Activated CD4-positive, alpha-beta memory T cell treated with anti-CD3 and anti-CD28 coated beads, Interleukin-2, amount 10 ng/mL, durations not matched to agents 7 days and 5 days (primary cell): ENCODE results near the gene RAVER1. TPM values are rescaled to one million over a fixed set of nuclear protein-coding genes. Genes with fewer than 3 reads are reported as not detected.

ENCODE experiments used
- CTCF ChIA-PET: fragments of 350-600 bp; sonication (Branson Sonifier 250); formaldehyde crosslinking; loops from one replicate; lab custom pipeline; 2021; ENCODE audit warnings: antibody characterized with exemption, inconsistent platforms; lab: Charles Lee
- POLR2A ChIA-PET: fragments of 350-600 bp; sonication (Branson Sonifier 250); formaldehyde crosslinking; loops from one replicate; lab custom pipeline; 2021; ENCODE audit warnings: antibody characterized with exemption; lab: Charles Lee
- DNase-seq: peaks from one replicate; pipeline ENCODE4 v3.0.0-alpha.2; 2020
- H3K27ac Mint-ChIP-seq: one replicate; pipeline ENCODE4 v1.8.0; 2021; ENCODE audit warnings: mild to moderate bottlenecking, mixed read lengths
- H3K27me3 Mint-ChIP-seq: one replicate; pipeline ENCODE4 v1.8.0; 2021; ENCODE audit warnings: mixed read lengths
- H3K36me3 Mint-ChIP-seq: one replicate; pipeline ENCODE4 v1.8.0; 2021; ENCODE audit warnings: low read depth, mixed read lengths
- H3K4me1 Mint-ChIP-seq: one replicate; pipeline ENCODE4 v1.8.0; 2021; ENCODE audit warnings: mixed read lengths
- H3K4me3 Mint-ChIP-seq: one replicate; pipeline ENCODE4 v1.8.0; 2021; ENCODE audit warnings: mild to moderate bottlenecking, mixed read lengths
- H3K9me3 Mint-ChIP-seq: one replicate; pipeline ENCODE4 v1.8.0; 2021; ENCODE audit warnings: mixed read lengths
- total RNA-seq, 2 experiments: library from RNA; stranded (reverse); gene quantifications; one replicate each; pipeline ENCODE4 v1.2.3, GENCODE V29; 2021

Gene RAVER1
- total RNA-seq, 2 experiments from 2014 or later, result 62.1 to 68.6 TPM

GRCh38 chr19:10268071-10268470 is 65.3 kb downstream of the RAVER1 start:
- no peak for DNase-seq
- ChIA-PET CTCF (interaction anchor here (1.7 to 10.1 kb wide), 5 partner anchors 8 to 133 kb away, joined by 4 to 238 read pairs (median 10); no protein-coding TSS in a partner anchor), POLR2A (interaction anchor here (1.4 to 4.3 kb wide), 3 partner anchors 9 to 123 kb away, joined by 5 to 46 read pairs (median 15); partner anchors contain the start of gene TYK2)
- Mint-ChIP-seq H3K27ac (no peak overlapping the region), H3K27me3 (peaks cover 1% of the 10 kb centered on the region), H3K9me3 (no peaks in the 10 kb centered on the region), H3K36me3 (peaks cover 7% of the 10 kb centered on the region), H3K4me1 (peaks cover 39% of the 10 kb centered on the region), H3K4me3 (no peak overlapping the region)

DNA sequence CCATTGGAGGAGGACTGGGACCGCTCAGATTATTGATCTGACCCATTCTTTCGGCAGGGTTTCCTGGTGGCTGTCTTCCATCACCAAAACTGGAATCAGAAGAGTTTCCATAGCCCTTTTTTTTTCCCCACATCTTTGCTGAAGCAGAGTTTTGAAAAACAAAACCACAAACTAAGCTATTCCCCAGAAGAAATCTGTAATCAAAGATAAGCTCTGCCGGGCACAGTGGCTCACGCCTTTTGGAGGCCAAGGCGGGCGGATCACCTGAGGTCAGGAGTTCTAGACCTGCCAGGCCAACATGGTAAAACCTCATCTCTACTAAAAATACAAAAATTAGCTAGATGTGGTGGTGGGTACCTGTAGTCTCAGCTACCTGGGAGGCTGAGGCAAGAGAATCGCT is 66.6 kb downstream of the RAVER1 start:
- Mint-ChIP-seq H3K4me3 (no peak overlapping the region), H3K27ac (no peak overlapping the region), H3K9me3 (no peaks in the 10 kb centered on the region), H3K4me1 (peaks cover 27% of the 10 kb centered on the region), H3K27me3 (peaks cover 1% of the 10 kb centered on the region), H3K36me3 (peaks cover 3% of the 10 kb centered on the region)
- POLR2A ChIA-PET, result no interaction called here
- no peak for DNase-seq
- CTCF ChIA-PET, result interaction anchor here (1.7 to 10.1 kb wide), 2 partner anchors 8 to 123 kb away, joined by 4 to 238 read pairs; no protein-coding TSS in a partner anchor

Other genes with a start within 250 kb of the RAVER1 start
- 100 to 1,000 TPM; 103 to 108 TPM for gene SHFL, start 247.2 kb downstream of the RAVER1 start, total RNA-seq
- gene ANGPTL6, start 230.9 kb downstream of the RAVER1 start, total RNA-seq, result 1 to 10 TPM; 2.4 TPM
- 10 to 100 TPM; 74.3 to 75.6 TPM for gene PPAN, start 227.2 kb downstream of the RAVER1 start, total RNA-seq
- 10 to 100 TPM; 33.2 to 33.5 TPM for gene P2RY11, start 221.8 kb downstream of the RAVER1 start, total RNA-seq
- 100 to 1,000 TPM; 202 to 203 TPM for gene EIF3G, start 213.6 kb downstream of the RAVER1 start, total RNA-seq
- 100 to 1,000 TPM; 314 to 331 TPM for gene DNMT1, start 138.6 kb downstream of the RAVER1 start, total RNA-seq
- gene S1PR2, start 102.2 kb downstream of the RAVER1 start, total RNA-seq, result 10 to 100 TPM in 1 of 2 experiments, 1 to 10 TPM in 1; 9.5 to 10.6 TPM
- 10 to 100 TPM; 55.4 to 58.6 TPM for gene MRPL4, start 81.3 kb downstream of the RAVER1 start, total RNA-seq
- gene ICAM1, start 62.4 kb downstream of the RAVER1 start, total RNA-seq, result 10 to 100 TPM; 23.8 to 24.3 TPM
- gene ICAM4, start 46.6 kb downstream of the RAVER1 start, total RNA-seq, result 1 to 10 TPM; 1.5 to 2.0 TPM
- gene ICAM5, start 43.6 kb downstream of the RAVER1 start, total RNA-seq, result 1 to 10 TPM in 1 of 2 experiments, under 1 TPM in 1; 0.53 to 1.1 TPM
- 1 to 10 TPM; 1.0 to 1.4 TPM for gene ZGLP1, start 23.7 kb downstream of the RAVER1 start, total RNA-seq
- 1 to 10 TPM; 3.5 to 3.7 TPM for gene FDX2, start 17.5 kb downstream of the RAVER1 start, total RNA-seq
- gene ICAM3, start 6.1 kb upstream of the RAVER1 start, total RNA-seq, result 100 to 1,000 TPM; 223 to 237 TPM
- gene TYK2, start 47.0 kb upstream of the RAVER1 start, total RNA-seq, result 100 to 1,000 TPM; 226 to 243 TPM
- gene CDC37, start 70.0 kb upstream of the RAVER1 start, total RNA-seq, result 100 to 1,000 TPM; 239 to 244 TPM
- 10 to 100 TPM; 56.2 to 58.1 TPM for gene PDE4A, start 87.0 kb upstream of the RAVER1 start, total RNA-seq
- gene KEAP1, start 169.8 kb upstream of the RAVER1 start, total RNA-seq, result 100 to 1,000 TPM in 1 of 2 experiments, 10 to 100 TPM in 1; 97.1 to 103 TPM
- under 1 TPM; 0.63 to 0.68 TPM for gene S1PR5, start 183.9 kb upstream of the RAVER1 start, total RNA-seq
- gene ATG4D, start 210.4 kb upstream of the RAVER1 start, total RNA-seq, result 10 to 100 TPM; 38.1 to 39.2 TPM
- 10 to 100 TPM; 45.5 TPM for gene KRI1, start 232.5 kb upstream of the RAVER1 start, total RNA-seq
- gene CDKN2D, start 235.4 kb upstream of the RAVER1 start, total RNA-seq, result 10 to 100 TPM; 85.4 to 89.4 TPM